Measurements from ENCODE around the gene IHH. TPM values are rescaled to one million over a fixed set of nuclear protein-coding genes. Genes with fewer than 3 reads are reported as not detected.

Gene IHH
- total and polyA plus RNA-seq, 8 donors = 1.0 to 3.7 (median 1.8) TPM

DNA sequence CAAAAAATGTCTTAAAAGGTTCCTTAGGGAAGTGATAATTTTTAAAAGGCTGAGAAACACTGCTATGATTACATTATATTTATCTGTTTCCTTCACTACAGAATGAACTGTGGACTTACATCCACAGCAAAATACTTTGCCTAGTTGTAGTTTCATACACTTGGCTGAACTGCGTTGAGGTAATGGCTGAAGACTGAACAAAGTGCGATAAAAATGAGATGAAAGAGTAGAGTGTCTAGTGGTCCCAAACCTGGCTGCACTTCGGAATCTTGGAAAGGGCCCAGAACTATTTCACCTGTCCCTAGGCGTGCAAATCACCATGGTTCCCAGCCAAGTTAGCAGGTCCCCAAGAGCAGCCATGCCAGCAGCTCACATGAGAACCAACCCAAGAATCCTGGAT is 18.2 kb upstream of the IHH start:
- H3K27ac ChIP-seq = no peak overlapping the region
- H3K36me3 ChIP-seq = peaks cover 0 to 36% of the 10 kb centered on the region in 2 donors
- intact Hi-C loops (cut with DNase I) = no loop called here
- no peak for TF ChIP-seq CTCF (IDR thresholded peaks at IDR 0.05)
- peaks cover 0 to 22% of the 10 kb centered on the region in 2 donors for H3K4me1 ChIP-seq
- H3K4me3 ChIP-seq = no peak overlapping the region
- no peaks in the 10 kb centered on the region for H3K27me3 ChIP-seq
- ATAC-seq (no peak), DNase-seq (no peak)
- H3K9me3 ChIP-seq = no peaks in the 10 kb centered on the region

GRCh38 chr2:219078126-219078525 is 17.4 kb upstream of the IHH start:
- peaks cover 0 to 36% of the 10 kb centered on the region in 2 donors for H3K36me3 ChIP-seq
- no peak overlapping the region for H3K27ac ChIP-seq
- no peak for DNase-seq
- H3K4me3 ChIP-seq = no peak overlapping the region
- ATAC-seq = no peak
- TF ChIP-seq CTCF (IDR thresholded peaks at IDR 0.05) = no peak
- H3K9me3 ChIP-seq = no peaks in the 10 kb centered on the region
- peaks cover 0 to 22% of the 10 kb centered on the region in 2 donors for H3K4me1 ChIP-seq
- H3K27me3 ChIP-seq = no peaks in the 10 kb centered on the region
- intact Hi-C loops (cut with DNase I) = no loop called here

DNA sequence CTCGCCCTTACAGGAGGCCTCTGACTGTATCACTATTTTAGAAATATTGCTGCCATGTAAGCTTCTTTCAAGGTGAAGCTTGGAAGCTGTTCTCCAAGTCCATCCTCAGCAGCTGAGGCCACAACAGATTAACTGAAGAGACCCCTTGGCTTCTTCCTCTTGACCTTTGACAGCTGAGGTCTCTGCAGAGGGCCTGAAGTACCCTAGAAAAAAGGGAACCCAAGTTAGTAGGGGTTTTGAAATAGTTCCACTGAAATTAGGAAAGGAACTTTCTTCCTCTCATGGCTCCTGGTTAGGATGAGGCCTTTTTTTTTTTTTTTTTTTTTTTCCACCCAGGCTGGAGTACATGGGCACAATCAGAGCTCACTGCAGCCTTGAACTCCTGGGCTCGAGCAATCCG is 15.5 kb upstream of the IHH start:
- peaks cover 0 to 6% of the 10 kb centered on the region in 2 donors for H3K4me1 ChIP-seq
- intact Hi-C loops (cut with DNase I) = no loop called here

DNA sequence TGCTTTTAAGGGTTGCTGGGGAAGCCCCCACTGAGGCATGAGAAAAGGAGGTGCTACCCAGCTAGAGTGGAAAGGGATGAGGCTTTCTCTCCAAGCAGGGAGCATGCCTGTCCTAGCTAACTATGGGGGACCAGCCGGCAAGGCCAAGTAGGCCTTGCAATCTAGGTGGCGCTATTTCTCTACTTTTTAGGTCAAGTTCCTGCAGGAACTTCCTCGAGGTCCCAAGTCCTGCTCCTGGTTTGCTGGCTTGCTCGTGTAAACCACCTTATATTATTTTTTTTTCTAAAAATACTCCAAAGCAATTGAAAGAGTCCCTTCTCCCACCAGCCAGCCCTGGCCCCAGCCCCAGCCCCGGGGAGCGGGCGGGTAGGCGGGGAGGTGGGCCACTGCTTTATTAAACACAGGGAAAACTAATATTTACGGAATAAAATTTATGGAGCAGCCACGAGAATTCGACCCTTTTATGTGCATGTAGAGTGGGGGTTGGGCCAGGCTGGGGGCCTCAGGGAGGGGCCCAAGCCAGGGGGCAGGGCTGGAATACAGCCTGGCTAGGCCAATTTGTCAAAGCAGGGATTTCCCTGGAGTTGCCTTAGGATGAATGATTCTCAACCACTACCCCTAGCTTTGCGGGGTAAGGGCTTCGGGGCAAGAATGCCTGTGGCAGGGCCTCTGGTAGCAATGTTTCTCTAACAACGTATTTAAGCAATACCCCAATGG is 12.8 kb upstream of the IHH start:
- intact Hi-C loops (cut with DNase I) = no loop called here
- H3K27ac ChIP-seq = no peak overlapping the region
- peaks cover 0 to 36% of the 10 kb centered on the region in 2 donors for H3K36me3 ChIP-seq
- no peaks in the 10 kb centered on the region for H3K27me3 ChIP-seq
- peak; percentile 43 to 61 for TF ChIP-seq CTCF (IDR thresholded peaks at IDR 0.05)
- no peaks in the 10 kb centered on the region for H3K9me3 ChIP-seq
- H3K4me3 ChIP-seq = no peak overlapping the region
- DNase-seq (peak in 1 of 4 donors; percentile 75), ATAC-seq (peak; percentile 68)
- H3K4me1 ChIP-seq = peaks cover 0 to 6% of the 10 kb centered on the region in 2 donors

More for the DNA sequence above, 15.5 kb upstream of the IHH start:
- DNase-seq (no peak), ATAC-seq (no peak)
- Histone ChIP-seq H3K27ac (no peak overlapping the region), H3K9me3 (no peaks in the 10 kb centered on the region), H3K4me3 (no peak overlapping the region), H3K36me3 (peaks cover 0 to 36% of the 10 kb centered on the region in 2 donors), H3K27me3 (no peaks in the 10 kb centered on the region)
- no peak for TF ChIP-seq CTCF (IDR thresholded peaks at IDR 0.05)

- Histone ChIP-seq H3K36me3 (peaks cover 0 to 34% of the 10 kb centered on the region in 2 donors), H3K27ac (no peak overlapping the region), H3K4me1 (peaks cover 0 to 6% of the 10 kb centered on the region in 2 donors), H3K9me3 (no peaks in the 10 kb centered on the region), H3K27me3 (no peaks in the 10 kb centered on the region), H3K4me3 (no peak overlapping the region)
- intact Hi-C loops (cut with DNase I) = no loop called here
- DNase-seq (no peak), ATAC-seq (no peak)
- TF ChIP-seq CTCF (IDR thresholded peaks at IDR 0.05) = no peak
Observed at GRCh38 chr2:219072741-219073250, 12.1 kb upstream of the IHH start.

Measured in left lung (tissue), 10 donors.